ENCODE results near the gene MALT1. TPM values are rescaled to one million over a fixed set of nuclear protein-coding genes. Genes with fewer than 3 reads are reported as not detected.

Gene MALT1
- total and polyA plus RNA-seq, 2 experiments from 2014 or later: 5.2 to 18.8 TPM

- Histone ChIP-seq H3K4me2 (no peak overlapping the region), H4K20me1 (replicated peaks; ENCODE audit: insufficient read depth) (no peaks in the 10 kb centered on the region), H3K27me3 (ENCODE audit: insufficient read depth) (no peaks in the 10 kb centered on the region), H3K79me2 (replicated peaks; ENCODE audit: insufficient read depth) (no peaks in the 10 kb centered on the region), H3K4me1 (ENCODE audit: insufficient read depth) (peaks cover 25% of the 10 kb centered on the region), H2AFZ (peak overlapping the region; percentile 45), H3K36me3 (ENCODE audit: insufficient read depth) (no peaks in the 10 kb centered on the region), H3F3A (replicated peaks; ENCODE audit: low read depth) (peaks cover 9% of the 10 kb centered on the region; the same call in 1 of the 2 replicates), H3K27ac (ENCODE audit: low read depth) (peak overlapping the region; percentile 30; the same call in 1 of the 2 replicates), H3K4me3 (no peak overlapping the region), H3K9me2 (ENCODE audit: insufficient read depth) (no peaks in the 10 kb centered on the region)
- Mint-ChIP-seq H3K36me3 (ENCODE audit: low read depth) (no peaks in the 10 kb centered on the region), H3K4me3 (no peak overlapping the region), H3K27ac (peak overlapping the region; percentile 56; the same call in 1 of the 2 replicates), H3K4me1 (peaks cover 34% of the 10 kb centered on the region), H3K27me3 (ENCODE audit: insufficient read depth, low read depth, poor library complexity) (peaks cover 2% of the 10 kb centered on the region), H3K9me3 (no peaks in the 10 kb centered on the region; the same call in 2 of the 3 replicates)
- no peak for ATAC-seq
- no peak for TF ChIP-seq ZNF462 (CRISPR knock-in tag; IDR thresholded peaks at IDR 0.05)
- TF ChIP-seq CREB1 (CRISPR knock-in tag; IDR thresholded peaks at IDR 0.05; ENCODE audit: low read depth): no peak
- TF ChIP-seq STAT1 (IDR thresholded peaks at IDR 0.05; ENCODE audit: unreplicated experiment): no peak
- no peak for TF ChIP-seq ETS1 (IDR thresholded peaks at IDR 0.05)
- DNase-seq (ENCODE audit: low spot score): no peak
Measured at GRCh38 chr18:58789876-58790240, 118.6 kb downstream of the MALT1 start.

GRCh38 chr18:58792086-58792485, 120.8 kb downstream of the MALT1 start:
- Histone ChIP-seq H3K36me3 (ENCODE audit: insufficient read depth) (no peaks in the 10 kb centered on the region), H2AFZ (no peak overlapping the region), H3K27me3 (ENCODE audit: insufficient read depth) (no peaks in the 10 kb centered on the region), H3K79me2 (replicated peaks; ENCODE audit: insufficient read depth) (no peaks in the 10 kb centered on the region), H4K20me1 (replicated peaks; ENCODE audit: insufficient read depth) (no peaks in the 10 kb centered on the region), H3K4me3 (no peak overlapping the region), H3K4me1 (ENCODE audit: insufficient read depth) (peaks cover 18% of the 10 kb centered on the region), H3K9me2 (ENCODE audit: insufficient read depth) (no peaks in the 10 kb centered on the region), H3K27ac (ENCODE audit: low read depth) (no peak overlapping the region), H3F3A (replicated peaks; ENCODE audit: low read depth) (peaks cover 4% of the 10 kb centered on the region; the same call in 1 of the 2 replicates), H3K4me2 (no peak overlapping the region)
- H3K27ac Mint-ChIP-seq: no peak overlapping the region
- H3K4me1 Mint-ChIP-seq: peaks cover 26% of the 10 kb centered on the region
- no peak overlapping the region for H3K4me3 Mint-ChIP-seq
- DNase-seq (ENCODE audit: low spot score) (no peak), ATAC-seq (no peak)
- no peaks in the 10 kb centered on the region; the same call in 2 of the 3 replicates for H3K9me3 Mint-ChIP-seq
- peaks cover 4% of the 10 kb centered on the region for H3K27me3 Mint-ChIP-seq (ENCODE audit: insufficient read depth, low read depth, poor library complexity)
- H3K36me3 Mint-ChIP-seq (ENCODE audit: low read depth): no peaks in the 10 kb centered on the region
- no peak for TF ChIP-seq REST (IDR thresholded peaks at IDR 0.05; ENCODE audit: unreplicated experiment)
- TF ChIP-seq CREB1 (CRISPR knock-in tag; IDR thresholded peaks at IDR 0.05; ENCODE audit: low read depth): no peak
- no peak for TF ChIP-seq JUNB (IDR thresholded peaks at IDR 0.05; ENCODE audit: unreplicated experiment)
- TF ChIP-seq CTCF (conservative IDR thresholded peaks at IDR 0.05; ENCODE audit: low read depth in 2 of 2): no peak
- no peak for TF ChIP-seq ZNF331 (CRISPR knock-in tag; IDR thresholded peaks at IDR 0.05; ENCODE audit: low read depth)
- no peak for TF ChIP-seq EZH2phosphoT487 (IDR thresholded peaks at IDR 0.05; ENCODE audit: unreplicated experiment)
